NCI-H1930 (cell line): ENCODE data around the gene LRP10.
"Not testable (repeated sequence)": the region's sequence is repeated elsewhere in the genome, so short reads cannot be mapped to it uniquely, and the experiment has no call there.

ENCODE experiments used
- DNase-seq, 2 experiments: peaks; one replicate each; lab custom pipeline; 2025; lab: John Stamatoyannopoulos, UW

The LRP10 gene

DNA sequence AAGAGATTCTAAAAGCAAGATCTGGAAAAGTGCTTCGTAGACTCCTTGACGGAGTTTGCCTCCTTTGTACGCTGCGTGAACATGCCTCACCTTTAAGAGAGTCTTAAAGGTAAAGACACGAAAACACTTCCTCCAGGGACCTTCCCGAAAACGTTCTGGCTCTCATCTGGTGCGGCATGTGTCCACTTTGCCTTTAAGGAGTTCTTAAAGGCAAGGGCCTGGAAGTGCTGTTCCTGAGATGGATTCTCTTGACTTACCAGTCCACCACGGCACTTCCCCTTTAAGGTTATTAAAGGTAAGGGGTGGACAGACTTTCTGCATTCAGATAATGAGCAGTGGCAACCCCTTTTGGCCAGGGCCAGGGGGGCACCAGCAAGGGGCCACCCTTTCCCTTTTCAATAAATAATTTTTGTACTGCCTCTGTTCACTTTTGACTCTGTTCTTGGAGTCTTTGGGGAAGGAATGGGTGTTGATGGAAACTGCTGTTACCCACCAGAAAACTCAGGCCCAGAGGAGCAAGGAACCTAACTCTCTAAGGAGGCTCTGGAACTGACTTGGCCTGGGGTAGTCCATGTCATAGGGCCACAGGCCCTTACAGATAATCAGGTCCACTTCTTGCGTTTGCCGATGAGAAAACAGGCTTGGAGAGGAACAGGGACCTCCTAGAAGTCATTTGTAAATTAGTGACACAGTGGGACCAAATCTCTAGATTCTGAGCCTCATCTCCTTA, 15.9 kb downstream of the LRP10 start:
- DNase-seq, result peak; percentile 69 to 74

DNA sequence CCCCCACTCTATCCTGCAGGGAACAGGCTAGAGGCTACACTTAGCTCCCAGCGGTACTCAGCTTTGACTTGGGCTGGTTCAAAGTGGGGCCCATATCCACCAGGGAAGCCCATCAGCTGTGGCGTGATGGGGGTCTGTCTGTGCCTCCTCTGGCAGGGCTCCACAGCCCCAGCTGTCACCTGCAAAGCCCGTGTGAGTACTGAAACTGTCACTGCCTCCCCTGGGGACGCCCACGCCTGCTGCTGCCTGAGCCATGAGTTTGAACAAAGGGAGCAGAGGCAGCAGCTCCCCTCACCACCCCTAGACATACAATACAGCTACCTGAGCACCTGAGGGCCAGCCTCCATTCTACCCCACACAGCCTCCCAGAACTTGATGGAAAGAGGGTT, 16.4 kb downstream of the LRP10 start:
- DNase-seq, result no peak

DNA sequence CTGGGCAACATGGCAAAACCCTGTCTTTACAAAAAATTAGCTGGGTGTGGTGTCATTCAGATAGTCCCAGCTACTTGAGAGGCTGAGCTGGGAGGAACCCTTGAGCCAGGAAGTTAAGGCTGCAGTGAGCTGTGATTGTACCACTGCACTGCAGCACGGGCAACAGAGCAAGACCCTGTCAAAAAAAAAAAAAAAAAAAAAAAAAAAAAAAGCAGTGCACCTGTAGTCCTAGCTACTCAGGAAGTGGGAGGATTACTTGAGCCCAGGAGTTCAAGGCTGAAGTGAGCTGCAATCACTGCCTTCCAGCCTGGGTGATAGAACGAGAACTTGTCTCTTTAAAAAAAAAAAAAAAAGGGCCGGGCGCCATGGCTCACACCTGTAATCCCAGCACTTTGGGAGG, 17.1 kb downstream of the LRP10 start:
- DNase-seq, result no peak

DNA sequence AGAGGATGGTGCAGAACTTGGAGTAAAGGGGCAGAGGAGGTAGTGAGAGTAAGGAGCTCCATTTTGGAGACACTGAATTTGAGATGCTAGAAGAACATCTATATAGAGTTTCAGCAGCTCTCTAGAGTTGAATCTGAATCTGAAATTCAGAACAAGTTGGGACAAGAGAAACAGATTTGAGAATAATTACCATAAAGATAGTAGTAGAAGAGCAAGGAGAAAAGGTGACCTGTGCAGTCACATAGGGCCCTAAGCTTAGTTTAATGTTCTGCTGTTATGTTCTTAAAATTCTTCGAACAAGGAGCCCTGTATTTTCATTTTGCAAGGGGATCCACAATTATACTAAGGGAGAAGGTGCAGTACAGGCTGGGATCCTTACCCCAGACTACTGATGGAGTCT, 18.9 kb downstream of the LRP10 start:
- DNase-seq, result no peak

DNA sequence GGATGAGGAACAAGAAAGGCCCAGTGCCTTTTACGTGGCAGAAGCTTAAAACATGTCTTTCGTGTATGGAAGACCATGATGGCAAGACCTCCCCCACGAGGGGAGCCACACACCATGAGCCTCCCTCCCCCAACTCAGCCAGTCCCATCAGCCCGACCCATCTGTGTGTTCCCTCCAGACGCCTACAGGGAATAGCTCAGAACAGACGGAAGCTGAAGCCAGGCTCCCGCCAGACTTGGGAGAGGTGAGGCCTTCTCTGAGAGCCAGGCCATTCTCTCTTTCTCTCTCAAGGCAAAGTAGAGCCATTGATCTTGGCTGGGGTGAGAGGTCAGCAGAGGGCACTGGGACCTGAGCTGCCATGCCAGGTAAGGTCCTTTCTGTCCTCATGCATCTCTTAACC, 20.9 kb downstream of the LRP10 start:
- no peak for DNase-seq

DNA sequence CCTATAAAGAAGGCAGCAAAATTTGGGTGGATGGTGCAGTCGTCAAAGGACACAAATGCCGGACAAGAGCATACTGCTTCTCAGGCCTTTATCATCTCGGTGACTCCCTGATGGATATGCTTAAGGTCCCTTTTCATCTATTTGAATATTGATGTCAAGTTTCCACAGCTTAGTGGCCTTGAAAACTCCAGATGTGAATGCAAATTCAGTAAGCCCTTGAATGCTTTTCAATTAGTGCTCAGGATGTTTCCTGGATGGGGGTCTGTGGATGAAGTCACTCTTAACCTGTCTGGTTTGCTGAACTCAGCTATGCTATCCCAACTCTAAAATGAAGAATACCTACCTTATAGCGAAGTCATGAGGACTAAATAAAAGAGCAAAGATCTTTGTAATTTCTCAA, 22.2 kb downstream of the LRP10 start:
- DNase-seq, result no peak

DNA sequence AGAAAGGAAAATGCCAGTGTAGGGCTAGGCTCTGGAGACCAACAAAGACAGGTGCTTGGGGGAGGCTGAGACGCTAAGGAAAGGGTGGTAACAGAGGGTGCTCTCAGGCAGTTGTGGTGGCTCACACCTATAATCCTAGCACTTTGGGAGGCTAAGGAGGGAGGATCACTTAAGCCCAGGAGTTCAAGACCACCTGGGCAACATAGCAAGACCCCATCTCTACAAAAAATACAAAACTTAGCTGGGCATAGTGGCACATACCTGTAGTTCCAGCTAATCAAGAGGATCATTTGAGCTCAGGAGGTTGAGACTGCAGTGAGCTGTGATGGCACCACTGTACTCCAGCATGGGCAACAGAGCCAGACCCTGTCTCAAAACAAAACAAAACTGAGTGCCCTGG, 23.9 kb downstream of the LRP10 start:
- no peak for DNase-seq

DNA sequence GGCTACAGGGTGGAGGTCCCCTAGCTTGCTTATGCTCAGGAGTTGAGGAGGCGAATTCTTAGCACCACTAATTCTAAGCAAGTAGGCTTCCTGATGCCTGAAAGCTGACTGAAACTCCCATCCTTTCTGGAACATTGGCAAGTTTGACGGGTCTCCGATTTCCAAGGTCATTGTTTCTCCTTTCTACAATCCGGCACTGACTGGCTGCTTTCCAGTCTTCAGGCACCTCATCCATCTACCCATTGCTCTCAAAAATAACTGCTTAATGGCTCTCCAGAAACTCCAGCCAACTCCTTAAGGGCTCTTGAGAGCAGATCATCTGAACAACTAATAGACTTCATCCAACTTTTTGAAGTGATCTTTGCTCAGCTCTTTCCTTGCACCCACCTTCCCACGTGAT, 24.8 kb downstream of the LRP10 start:
- no peak for DNase-seq

DNA sequence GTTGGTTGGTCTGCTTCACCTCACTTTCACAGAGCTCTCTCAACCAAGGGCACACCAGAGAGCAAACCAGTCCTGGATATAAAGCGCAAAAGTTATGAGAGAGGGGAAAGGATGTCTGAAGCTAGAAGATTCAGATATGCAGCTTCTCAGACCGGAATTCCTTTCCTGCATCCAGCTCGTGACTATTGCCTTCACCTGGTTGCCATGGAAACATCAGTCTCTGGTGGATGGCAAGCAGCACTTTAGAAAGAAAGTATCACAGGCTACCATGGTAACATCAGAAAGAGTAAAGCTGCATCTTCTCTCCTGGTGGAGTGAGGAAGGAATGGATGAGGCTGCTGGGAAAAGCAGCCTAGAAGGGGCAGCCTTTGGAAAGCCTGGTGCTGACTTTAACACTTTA, 25.2 kb downstream of the LRP10 start:
- no peak for DNase-seq

DNA sequence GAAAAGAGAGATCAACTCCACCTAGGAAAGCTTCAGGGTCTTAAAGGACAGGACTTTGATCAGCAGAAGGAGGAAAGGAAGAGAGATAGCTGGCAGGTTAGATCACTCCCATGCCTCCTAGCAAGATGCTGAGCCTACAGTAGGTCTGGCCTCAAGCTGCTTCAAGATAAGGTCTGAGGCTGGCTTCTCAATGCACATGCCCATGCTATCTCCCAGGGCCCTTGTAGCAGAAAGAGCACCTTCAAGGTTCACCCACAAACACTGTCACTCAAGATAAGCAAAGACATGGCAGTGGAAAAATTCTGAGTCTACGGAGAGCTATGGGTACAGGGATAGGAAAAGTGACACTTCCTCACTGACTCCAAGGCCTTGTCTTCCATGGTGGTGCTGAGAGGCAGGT, 25.8 kb downstream of the LRP10 start:
- DNase-seq, result no peak

DNA sequence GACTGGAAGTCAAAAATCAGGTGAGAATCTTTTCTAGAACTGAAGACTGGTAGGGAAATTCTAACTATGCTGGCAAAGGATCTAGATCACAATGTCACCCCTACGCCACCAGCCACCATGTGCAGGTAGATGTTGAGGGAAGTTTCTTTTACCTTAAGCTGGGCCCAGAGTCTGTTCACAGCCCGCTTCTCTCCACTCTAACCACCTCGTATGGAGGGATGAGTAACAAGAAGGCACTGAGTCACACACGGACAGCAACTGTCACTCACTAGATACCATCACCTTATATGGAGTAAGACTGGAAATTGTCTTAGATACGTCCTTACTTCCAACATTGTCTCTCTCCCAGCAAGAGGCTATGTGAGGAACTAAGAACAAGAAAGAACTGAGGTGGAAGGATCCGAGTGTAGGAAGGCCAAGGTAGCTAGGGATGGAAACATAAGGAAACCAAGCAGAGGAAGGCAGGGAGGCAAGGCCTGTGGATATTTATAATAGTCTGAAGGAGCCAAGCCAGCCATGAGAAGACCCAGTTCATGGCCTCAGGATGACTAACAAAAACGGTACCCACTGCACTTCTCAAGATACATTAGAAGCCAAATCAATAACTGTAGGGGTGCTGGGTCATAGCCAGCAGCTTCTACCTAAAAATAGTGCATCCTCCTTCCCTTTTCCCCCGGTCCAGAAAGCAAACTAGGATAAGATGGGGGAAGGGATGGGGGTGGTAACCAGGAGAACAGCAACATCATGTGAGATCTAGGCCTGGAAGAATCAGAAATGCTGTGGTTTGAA, 27.0 kb downstream of the LRP10 start:
- no peak for DNase-seq

DNA sequence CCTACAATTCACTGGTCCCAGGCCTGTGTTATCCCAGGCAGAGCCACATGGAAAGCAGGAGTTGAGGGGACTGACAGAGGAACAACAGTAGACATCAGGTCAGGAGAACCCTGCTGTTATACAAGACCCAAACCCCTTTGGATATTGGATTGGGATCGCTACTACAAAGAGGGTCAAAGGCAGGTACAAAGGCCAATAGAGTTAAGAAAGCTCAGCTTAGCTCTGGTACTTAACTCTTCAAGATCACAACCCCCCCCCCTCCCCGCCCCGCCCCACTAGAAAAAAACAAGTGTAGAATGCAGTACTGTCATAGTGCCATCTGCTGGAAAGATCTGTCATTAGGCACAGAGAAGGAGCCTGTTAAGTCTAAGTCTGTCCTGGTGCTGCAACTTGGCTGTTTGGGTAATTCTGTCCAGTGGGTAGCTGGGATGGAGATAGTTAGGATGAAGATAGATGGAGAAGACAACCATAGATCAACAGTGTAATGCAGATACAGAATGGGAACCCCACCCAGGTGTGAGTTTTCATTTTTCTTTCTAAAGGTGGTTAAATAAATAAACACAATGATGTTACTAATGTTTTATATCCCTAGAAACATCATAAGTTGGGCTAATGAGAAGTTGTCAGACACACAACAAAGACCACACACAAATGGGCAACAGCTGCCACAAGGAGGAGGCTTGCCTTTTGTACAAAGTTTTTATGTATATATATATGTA, 28.7 kb downstream of the LRP10 start:
- DNase-seq, result peak in 1 of 2 experiments; percentile 28

DNA sequence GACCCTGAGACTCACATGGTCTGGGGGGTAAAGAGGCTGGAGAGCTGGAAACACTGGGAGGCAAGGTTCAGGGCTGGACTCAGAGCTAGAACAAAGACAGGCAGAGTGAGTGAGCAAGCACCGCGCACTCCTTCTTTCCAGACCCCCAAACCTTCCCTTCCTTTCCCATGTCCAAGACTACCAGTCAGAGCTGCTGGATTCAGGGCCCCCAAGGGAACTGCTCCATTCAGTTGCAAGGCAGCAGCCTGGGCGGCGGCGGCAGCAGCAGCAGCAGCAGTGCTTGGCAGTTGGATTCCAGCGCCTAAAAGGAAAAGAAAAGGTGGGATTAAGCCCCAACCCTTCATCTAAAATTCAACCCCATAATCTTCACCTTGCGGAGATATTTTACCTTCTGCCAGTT, 30.3 kb downstream of the LRP10 start:
- DNase-seq, result no peak

DNA sequence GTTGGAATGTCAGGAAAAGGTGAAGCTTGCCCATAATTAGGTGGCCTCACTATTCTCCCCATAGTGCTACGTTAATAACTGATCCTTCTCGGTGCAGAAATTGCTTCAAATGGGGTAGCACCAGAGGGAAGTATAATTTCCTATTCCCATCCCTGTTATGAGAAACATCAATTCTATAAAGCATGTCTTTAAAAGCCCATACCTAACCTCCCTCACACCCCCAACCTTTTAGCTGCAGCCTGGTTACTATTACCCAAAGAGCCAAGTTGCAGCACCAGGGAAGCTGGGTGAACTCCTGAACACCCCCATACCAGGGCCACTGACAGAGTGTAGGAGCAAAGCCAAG, 32.2 kb downstream of the LRP10 start:
- no peak for DNase-seq

DNA sequence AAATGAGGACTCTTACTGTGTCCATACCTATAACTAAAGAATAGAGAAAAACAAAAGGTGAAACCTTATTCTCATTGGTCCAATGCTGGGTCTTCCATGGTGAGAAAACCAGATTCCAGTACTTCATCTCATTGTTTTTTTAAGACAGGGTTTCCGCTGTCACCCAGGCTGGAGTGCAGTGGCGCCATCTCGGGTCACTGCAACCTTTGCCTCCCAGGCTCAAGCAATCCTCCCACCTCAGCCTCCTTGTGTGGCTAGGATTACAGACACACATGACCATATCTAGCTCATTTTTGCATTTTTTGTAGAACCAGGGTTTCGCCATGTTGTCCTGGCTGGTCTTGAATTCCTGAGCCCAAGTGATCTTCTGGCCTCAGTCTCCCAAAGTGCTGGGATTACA, 34.1 kb downstream of the LRP10 start:
- no peak for DNase-seq

DNA sequence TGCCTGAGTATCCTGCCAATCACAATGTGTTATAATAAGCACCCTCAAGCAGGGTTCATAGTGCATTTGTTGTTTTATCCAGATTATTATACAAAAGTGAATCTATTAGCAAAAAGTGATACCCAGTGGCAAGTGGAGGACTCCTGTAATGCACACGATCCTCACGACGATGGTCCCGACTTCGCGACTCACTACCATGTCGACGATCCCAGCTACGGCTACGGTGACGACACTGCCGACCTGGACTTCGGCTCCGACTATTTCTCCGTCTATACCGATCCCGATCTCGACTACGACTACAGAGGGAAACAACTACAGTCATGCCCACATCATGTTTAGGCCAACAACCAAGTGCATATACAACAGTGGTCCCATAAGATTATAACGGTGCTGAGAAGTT, 34.5 kb downstream of the LRP10 start:
- no peak for DNase-seq

DNA sequence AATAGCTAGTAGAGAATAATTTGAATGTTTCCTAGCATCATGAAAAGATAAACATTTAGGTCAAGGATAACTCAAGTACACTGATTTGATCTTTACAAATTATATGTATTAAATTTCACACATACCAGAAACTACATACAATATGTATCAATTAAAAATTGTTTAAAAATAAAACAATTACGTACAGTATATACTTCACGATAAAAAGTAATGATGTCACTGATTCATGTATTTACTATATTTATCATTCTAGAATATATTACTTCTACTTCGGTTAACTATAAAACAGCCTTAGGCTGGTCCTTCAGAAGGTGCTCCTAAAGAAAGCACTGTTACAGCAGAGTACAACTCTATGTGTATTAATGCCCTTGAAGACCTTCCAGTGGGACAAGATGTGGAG, 35.9 kb downstream of the LRP10 start:
- no peak for DNase-seq

DNA sequence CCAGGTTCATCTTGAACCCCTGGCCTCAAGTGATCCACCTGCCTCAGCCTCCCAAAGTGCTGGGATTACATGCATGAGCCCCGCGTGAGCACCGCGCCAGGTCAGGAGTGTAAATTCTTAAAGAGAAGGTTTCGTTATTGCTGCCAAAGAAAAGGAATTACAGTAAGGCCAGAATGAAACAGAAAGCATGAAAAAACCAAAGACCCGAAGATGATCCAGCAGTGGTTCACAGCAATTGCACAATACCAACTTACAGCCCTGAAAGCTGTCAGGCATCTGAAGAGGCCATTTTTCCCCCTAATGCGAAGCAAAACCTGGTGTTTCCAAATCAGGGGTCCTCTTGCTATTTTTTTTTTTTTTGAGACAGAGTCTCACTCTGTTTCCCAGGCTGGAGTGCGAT, 37.1 kb downstream of the LRP10 start:
- DNase-seq, result no peak

DNA sequence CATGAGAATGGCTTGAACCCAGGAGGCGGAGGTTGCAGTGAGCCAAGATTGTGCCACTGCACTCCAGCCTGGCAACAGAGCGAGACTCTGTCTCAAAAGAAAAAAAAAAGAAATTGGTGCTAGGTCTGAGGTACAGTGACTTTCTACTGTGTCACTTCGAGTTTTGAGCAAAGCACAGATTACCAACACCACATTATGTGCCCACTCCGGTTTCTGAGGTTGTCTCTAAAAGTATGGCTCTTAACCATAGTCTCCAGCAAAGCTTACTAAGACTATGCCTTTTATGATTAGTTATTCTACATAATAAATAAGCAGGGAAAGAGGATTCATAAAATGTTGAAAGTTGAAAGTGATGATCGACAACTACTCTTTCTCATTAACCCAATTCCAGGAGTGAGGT, 39.4 kb downstream of the LRP10 start:
- no peak for DNase-seq

DNA sequence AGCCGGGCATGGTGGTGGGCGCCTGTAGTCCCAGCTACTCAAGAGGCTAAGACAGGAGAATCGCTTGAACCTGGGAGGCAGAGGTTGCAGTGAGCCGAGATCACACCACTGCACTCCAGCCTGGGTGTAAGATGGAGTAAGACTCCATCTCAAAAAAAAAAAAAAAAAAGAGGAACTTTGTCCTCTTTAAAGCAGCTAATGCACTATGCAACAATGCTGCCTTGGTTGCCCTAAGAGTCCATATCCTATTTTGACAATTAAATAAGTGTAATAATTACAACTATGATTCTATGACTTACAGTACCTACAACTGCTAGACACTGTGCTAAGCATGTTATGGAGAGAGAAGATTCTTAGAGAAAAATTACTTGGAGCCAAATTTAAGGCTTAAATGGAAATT, 43.3 kb downstream of the LRP10 start:
- not testable (repeated sequence) for DNase-seq

DNA sequence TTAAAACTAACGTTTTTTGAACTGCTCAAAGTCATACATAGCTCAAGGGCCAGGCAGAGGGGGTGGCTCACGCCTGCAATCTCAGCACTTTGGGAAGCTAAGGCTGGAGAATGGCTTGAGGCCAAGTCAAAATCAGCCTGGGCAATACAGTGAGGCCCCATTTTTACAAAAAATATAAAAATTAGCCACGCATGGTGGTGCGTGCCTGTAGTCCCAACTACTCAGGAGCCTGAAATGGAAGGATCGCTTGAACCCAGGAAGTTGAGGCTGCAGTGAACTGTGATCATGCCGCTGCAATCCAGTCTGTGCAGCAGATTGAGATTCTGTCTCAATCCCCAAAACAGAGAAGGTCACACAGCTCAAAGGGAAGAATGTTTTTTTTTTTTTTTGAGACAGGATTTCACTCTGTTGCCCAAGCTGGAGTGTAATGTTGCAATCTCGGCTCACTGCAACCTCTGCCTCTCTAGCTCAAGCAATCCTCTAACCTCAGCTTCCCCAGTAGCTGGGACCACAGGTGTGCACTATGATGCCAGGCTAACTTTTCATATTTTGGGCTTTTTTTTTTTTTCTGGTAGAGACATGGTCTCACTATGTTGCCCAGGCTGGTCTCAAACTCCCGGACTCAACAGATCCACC, 44.5 kb downstream of the LRP10 start:
- no peak for DNase-seq

DNA sequence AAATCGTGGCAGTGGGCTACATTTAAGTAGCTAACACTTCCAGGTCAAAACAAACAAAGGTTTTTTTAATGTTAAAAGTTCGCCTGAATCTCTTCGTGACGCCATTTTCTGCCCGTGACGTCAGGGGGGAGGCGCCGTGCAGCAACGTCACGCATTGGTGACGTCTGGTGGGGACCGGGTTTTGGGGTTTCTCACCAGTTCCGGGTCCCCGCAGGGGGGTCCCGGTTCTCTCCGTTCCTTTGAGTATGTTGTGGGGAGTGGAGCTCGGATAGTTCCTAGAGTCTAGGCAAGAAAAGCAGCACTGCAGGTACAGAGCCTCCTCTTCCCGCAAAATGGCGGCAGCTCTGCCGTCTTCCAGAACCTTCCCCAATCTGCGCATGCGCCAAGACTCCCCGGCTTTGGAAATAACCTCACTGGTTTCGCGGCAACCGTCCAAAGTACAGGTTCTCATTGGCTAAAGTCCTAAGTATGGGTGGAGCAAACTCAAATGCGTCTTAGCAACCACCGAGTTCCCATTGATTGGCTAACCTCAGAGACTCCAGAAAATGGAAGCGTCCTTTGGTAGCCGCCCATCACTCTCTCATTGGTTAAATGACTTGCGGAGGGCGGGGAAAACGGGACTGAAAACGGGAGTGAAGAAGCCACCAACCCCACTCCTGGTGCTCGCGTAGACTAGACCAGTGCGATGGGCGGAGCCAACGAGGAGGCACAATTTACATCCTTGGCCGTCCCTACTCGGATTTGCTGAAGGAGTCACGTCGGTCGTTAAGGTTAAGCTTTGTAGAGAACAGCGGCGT, 47.5 kb downstream of the LRP10 start, which contains the start of gene RBM23:
Gene RBM23 (minus strand): TSS at position 346 of the 797 bp plus-strand sequence.
- DNase-seq, result peak; percentile 99 to 100
